Kidney epithelial cell (primary cell): ENCODE measurements around the gene NT5C. TPM values are rescaled to one million over a fixed set of nuclear protein-coding genes. Genes with fewer than 3 reads are reported as not detected.
A peak's percentile ranks its signal among the peaks of the same experiment; 100 is the strongest.

ENCODE experiments used
- DNase-seq: peaks from one replicate; pipeline ENCODE4 v3.0.0-alpha.2; 2010; ENCODE audit warnings: low read depth
- H3K27me3 ChIP-seq: 2 replicates; pipeline ENCODE4 v1.6.0; 2011; ENCODE audit warnings: low read length; ENCODE audit not compliant: control insufficient read depth, insufficient read depth
- H3K36me3 ChIP-seq: 2 replicates; pipeline ENCODE4 v1.5.1; 2011; ENCODE audit warnings: low read length; ENCODE audit not compliant: control insufficient read depth, insufficient read depth
- H3K4me3 ChIP-seq: 2 replicates; pipeline ENCODE4 v1.5.1; 2011; ENCODE audit warnings: low read depth, mild to moderate bottlenecking, control low read depth, low read length
- total RNA-seq: library from RNA; depleted of rRNA; stranded (reverse); fragments of >200 nt; gene quantifications from 2 replicates; pipeline ENCODE4 v1.2.3, GENCODE V29; 2015
- TF ChIP-seq, protein P1 (sequence below): IDR thresholded peaks from 2 replicates; pipeline ENCODE4 v1.5.1; 2011; ENCODE audit warnings: mild to moderate bottlenecking, moderate library complexity, low read length, control low read depth, inconsistent platforms; ENCODE audit not compliant: insufficient read depth, poor library complexity, severe bottlenecking

NT5C gene
- 107 and 114 TPM in 2 replicates for total RNA-seq

DNA sequence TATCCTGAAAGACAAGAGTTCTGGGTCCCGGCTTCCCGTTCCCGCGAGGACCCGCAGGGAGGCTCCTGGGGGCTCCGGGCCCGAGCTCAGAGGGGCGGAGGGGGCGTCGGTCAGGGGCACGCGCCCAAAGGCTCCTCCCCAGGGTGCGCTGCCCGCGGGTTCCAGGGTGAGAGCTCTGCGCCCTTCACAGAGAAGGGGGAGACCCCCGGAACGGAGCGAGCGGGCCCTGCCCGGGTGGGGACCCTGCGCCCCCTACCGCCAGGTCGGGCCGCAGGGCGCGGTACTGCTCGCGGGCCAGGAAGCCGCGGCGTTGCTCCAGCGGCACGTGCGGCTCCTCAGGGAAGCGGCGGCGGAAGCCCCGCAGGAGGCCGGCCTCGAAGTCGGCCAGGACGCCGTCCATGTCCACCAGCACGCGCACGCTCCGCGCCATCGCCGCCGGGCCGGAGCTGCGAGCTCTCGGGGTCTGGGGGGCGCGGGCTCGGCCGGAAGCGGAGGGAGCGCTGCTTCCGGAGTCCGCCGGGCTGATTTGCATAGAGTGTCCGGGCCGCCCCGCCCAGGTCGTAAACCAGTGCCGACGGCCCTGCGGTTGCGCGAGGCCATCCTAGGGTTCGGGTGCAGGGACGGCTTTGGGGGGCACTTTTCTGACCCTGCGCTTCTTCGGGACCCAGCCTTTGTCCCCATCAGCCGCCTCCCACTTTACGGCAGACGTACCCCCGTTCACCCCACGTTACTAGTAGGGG is at the start of gene NT5C:
NT5C (minus strand) TSS at position 465 of the 740 bp plus-strand sequence; CDS start at position 430, 35 bp downstream.
- no peaks in the 10 kb centered on the region for H3K36me3 ChIP-seq
- TF ChIP-seq, protein P1, sequence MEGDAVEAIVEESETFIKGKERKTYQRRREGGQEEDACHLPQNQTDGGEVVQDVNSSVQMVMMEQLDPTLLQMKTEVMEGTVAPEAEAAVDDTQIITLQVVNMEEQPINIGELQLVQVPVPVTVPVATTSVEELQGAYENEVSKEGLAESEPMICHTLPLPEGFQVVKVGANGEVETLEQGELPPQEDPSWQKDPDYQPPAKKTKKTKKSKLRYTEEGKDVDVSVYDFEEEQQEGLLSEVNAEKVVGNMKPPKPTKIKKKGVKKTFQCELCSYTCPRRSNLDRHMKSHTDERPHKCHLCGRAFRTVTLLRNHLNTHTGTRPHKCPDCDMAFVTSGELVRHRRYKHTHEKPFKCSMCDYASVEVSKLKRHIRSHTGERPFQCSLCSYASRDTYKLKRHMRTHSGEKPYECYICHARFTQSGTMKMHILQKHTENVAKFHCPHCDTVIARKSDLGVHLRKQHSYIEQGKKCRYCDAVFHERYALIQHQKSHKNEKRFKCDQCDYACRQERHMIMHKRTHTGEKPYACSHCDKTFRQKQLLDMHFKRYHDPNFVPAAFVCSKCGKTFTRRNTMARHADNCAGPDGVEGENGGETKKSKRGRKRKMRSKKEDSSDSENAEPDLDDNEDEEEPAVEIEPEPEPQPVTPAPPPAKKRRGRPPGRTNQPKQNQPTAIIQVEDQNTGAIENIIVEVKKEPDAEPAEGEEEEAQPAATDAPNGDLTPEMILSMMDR: peak; percentile 44
- DNase-seq: no peak
- H3K27me3 ChIP-seq: no peaks in the 10 kb centered on the region
- H3K4me3 ChIP-seq: peak within 1 kb of the TSS; percentile 82

DNA sequence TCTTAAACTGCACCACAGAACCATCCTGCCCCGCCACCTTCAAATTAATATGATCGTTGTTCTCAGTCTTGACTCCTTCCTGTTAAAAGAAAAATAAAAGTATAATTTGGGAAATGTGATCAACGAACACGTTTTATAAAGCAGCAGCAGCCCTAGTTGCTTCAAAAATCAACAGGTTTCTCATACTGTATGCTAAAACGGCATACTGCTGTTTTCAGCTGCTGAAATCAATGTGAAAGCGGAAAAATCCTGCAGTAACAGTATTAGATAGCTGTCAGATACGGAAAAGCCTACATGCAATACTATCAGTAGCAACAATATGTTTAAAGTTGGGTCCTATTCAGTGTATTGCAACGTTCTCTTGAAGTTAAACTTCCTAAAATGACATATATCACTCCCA is 49.6 kb upstream of the NT5C start:
- no peak for DNase-seq
- Histone ChIP-seq H3K27me3 (no peaks in the 10 kb centered on the region), H3K4me3 (peak overlapping the region; percentile 98), H3K36me3 (no peaks in the 10 kb centered on the region)
- TF ChIP-seq, protein P1: no peak

DNA sequence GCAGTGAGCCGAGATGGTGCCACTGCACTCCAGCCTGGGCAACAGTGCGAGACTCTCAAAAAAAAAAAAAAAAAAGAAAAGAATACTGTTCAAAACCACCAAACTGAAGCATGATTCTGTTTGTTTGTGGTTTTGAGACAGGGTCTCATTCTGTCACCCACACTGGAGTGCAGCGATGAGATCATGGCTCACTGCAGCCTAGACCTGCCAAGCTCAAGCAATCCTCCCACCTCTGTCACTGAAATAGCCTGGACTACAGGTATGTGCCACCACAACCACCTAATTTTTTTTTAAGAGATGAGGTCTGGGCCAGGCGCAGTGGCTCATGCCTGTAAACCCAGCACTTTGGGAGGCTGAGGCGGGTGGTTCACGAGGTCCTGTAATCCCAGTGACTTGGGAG is 46.9 kb upstream of the NT5C start:
- TF ChIP-seq, protein P1: no peak
- no peaks in the 10 kb centered on the region for H3K27me3 ChIP-seq
- no peak overlapping the region for H3K4me3 ChIP-seq
- no peaks in the 10 kb centered on the region for H3K36me3 ChIP-seq
- DNase-seq: no peak

DNA sequence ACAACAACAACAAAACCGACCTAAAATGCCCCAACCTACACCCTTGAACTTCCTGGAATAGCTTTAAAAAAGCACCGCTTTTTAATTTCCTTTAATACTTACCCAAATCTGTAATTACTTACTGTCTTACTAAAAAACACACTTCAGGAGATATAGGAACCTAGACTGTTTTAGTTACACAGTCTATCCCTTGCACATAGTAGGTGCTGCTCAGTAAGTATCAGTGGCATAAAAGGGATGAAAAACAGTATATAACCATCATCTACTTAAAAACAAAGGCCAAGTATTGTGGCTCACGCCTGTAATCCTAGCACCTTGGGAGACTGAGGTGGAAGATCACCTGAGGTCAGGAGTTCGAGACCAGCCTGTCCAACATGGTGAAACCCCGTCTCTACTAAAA is 45.1 kb upstream of the NT5C start:
- Histone ChIP-seq H3K27me3 (no peaks in the 10 kb centered on the region), H3K4me3 (no peak overlapping the region), H3K36me3 (no peaks in the 10 kb centered on the region)
- DNase-seq: no peak
- TF ChIP-seq, protein P1: no peak

DNA sequence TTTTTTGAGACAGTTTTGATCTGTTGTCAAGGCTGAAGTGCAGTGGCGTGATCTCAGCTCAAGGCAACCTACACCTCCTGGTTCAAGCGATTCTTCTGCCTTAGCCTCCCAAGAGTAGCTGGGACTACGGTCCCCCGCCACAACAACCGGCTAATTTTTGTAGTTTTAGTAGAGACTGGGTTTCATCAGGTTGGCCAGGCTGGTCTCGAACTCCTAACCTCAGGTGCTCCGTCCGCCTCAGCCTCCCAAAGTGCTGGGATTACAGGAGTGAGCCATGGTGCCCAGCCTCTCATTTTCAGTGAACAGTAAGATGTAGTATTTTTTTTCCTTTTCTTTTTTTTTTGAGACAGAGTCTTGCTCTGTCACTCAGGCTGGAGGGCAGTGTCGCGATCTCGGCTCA is 43.5 kb upstream of the NT5C start:
- TF ChIP-seq, protein P1: no peak
- Histone ChIP-seq H3K27me3 (no peaks in the 10 kb centered on the region), H3K4me3 (no peak overlapping the region), H3K36me3 (no peaks in the 10 kb centered on the region)
- no peak for DNase-seq

DNA sequence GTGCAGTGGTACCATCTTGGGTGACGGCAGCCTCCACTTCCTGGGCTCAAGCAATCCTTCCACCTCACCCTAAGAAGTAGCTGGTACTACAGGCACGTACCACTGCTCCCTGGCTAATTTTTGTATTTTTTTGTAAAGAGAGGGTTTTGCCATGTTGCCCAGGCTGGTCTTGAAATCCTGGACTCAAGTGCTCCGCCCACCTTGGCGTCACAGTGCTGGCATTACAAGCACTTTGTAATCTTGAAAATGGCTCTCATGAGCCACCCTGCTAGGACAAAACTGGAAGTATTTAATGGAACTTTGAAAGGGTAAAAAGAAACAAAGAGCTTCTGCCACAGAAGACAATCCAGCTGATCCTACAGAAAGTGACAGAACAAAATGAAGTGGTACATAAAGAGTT is 42.0 kb upstream of the NT5C start:
- Histone ChIP-seq H3K27me3 (no peaks in the 10 kb centered on the region), H3K4me3 (no peak overlapping the region), H3K36me3 (peaks cover 2% of the 10 kb centered on the region)
- DNase-seq: no peak
- TF ChIP-seq, protein P1: no peak
